SK-N-SH treated with all-trans-retinoic acid at 6 μM for 48 hours (cell line): ENCODE results near the gene HOXA6.

Experiments used
- ATAC-seq: fragments of 200-7000 bp; cut with Tn5 transposase; 3 replicates; pipeline ENCODE4 v1.9.1; 2020; ENCODE audit warnings: mild to moderate bottlenecking, moderate library complexity
- ARNTL ChIP-seq: fragments of 450-650 bp; formaldehyde crosslinking; IDR thresholded peaks from 2 replicates; pipeline ENCODE4 v1.5.0; 2020; ENCODE audit warnings: low read depth, mild to moderate bottlenecking, moderate library complexity, borderline replicate concordance
- BACH2 ChIP-seq: fragments of 250-450 bp; sonication (Bioruptor Pico); IDR thresholded peaks from 2 replicates; pipeline ENCODE4 v1.9.0; 2021; ENCODE audit warnings: mild to moderate bottlenecking, borderline replicate concordance
- CSDC2 ChIP-seq: fragments of 250-450 bp; sonication (Bioruptor Pico); IDR thresholded peaks from 2 replicates; pipeline ENCODE4 v1.5.0; 2020; ENCODE audit warnings: mild to moderate bottlenecking, moderate library complexity
- CSRNP3 ChIP-seq: fragments of 250-450 bp; sonication (Bioruptor Pico); IDR thresholded peaks from 2 replicates; pipeline ENCODE4 v1.5.1; 2021; ENCODE audit warnings: mild to moderate bottlenecking, moderate library complexity
- ESRRG ChIP-seq: fragments of 250-450 bp; sonication (Bioruptor Pico); IDR thresholded peaks from 2 replicates; pipeline ENCODE4 v1.6.1; 2021; ENCODE audit warnings: mild to moderate bottlenecking
- ISL1 ChIP-seq: fragments of 250-450 bp; sonication (Bioruptor Pico); IDR thresholded peaks from 2 replicates; pipeline ENCODE4 v2.1.2; 2022; ENCODE audit warnings: mild to moderate bottlenecking, moderate library complexity
- OSR1 ChIP-seq: fragments of 250-450 bp; sonication (Bioruptor Pico); IDR thresholded peaks from 2 replicates; pipeline ENCODE4 v1.8.0; 2022; ENCODE audit warnings: moderate library complexity, mild to moderate bottlenecking, inconsistent platforms
- PPARA ChIP-seq: fragments of 250-450 bp; sonication (Bioruptor Pico); IDR thresholded peaks from 2 replicates; pipeline ENCODE4 v1.5.0; 2020; ENCODE audit warnings: mild to moderate bottlenecking, borderline replicate concordance
- RARB ChIP-seq: fragments of 250-450 bp; sonication (Bioruptor Pico); IDR thresholded peaks from 2 replicates; pipeline ENCODE4 v1.8.0; 2021; ENCODE audit warnings: mild to moderate bottlenecking, moderate library complexity
- SNAI2 ChIP-seq: fragments of 250-450 bp; sonication (Bioruptor Pico); IDR thresholded peaks from 2 replicates; pipeline ENCODE4 v1.5.0; 2020; ENCODE audit warnings: mild to moderate bottlenecking, moderate library complexity
- TCF4 ChIP-seq: fragments of 250-450 bp; sonication (Bioruptor Pico); IDR thresholded peaks from 2 replicates; pipeline ENCODE4 v1.8.0; 2021; ENCODE audit warnings: mild to moderate bottlenecking, moderate library complexity, borderline replicate concordance
- TOX ChIP-seq: fragments of 250-450 bp; sonication (Bioruptor Pico); IDR thresholded peaks from 2 replicates; pipeline ENCODE4 v1.8.0; 2021; ENCODE audit warnings: mild to moderate bottlenecking, moderate library complexity, borderline replicate concordance
- ZC3H10 ChIP-seq: fragments of 250-450 bp; sonication (Bioruptor Pico); IDR thresholded peaks from 2 replicates; pipeline ENCODE4 v1.5.1; 2021; ENCODE audit warnings: mild to moderate bottlenecking, moderate library complexity
- ZFP3 ChIP-seq: fragments of 250-450 bp; sonication (Bioruptor Pico); IDR thresholded peaks from 2 replicates; pipeline ENCODE4 v1.5.0; 2020; ENCODE audit warnings: mild to moderate bottlenecking, moderate library complexity
- ZFP30 ChIP-seq: fragments of 450-650 bp; formaldehyde crosslinking; IDR thresholded peaks from 2 replicates; pipeline ENCODE4 v1.5.0; 2022; ENCODE audit warnings: mild to moderate bottlenecking, moderate library complexity
- ZNF565 ChIP-seq: fragments of 450-650 bp; formaldehyde crosslinking; conservative IDR thresholded peaks from 2 replicates; pipeline ENCODE4 v1.5.0; 2020; ENCODE audit warnings: low read depth, mild to moderate bottlenecking, moderate library complexity
- TF ChIP-seq, protein P1 (sequence below): fragments of 250-450 bp; sonication (Bioruptor Pico); IDR thresholded peaks from 2 replicates; pipeline ENCODE4 v1.5.1; 2020; ENCODE audit warnings: low read depth, mild to moderate bottlenecking, moderate library complexity
- TF ChIP-seq, protein P2 (sequence below): fragments of 250-450 bp; sonication (Bioruptor Pico); IDR thresholded peaks from 2 replicates; pipeline ENCODE4 v1.8.0; 2020; ENCODE audit warnings: mild to moderate bottlenecking, moderate library complexity, borderline replicate concordance

Gene HOXA6

DNA sequence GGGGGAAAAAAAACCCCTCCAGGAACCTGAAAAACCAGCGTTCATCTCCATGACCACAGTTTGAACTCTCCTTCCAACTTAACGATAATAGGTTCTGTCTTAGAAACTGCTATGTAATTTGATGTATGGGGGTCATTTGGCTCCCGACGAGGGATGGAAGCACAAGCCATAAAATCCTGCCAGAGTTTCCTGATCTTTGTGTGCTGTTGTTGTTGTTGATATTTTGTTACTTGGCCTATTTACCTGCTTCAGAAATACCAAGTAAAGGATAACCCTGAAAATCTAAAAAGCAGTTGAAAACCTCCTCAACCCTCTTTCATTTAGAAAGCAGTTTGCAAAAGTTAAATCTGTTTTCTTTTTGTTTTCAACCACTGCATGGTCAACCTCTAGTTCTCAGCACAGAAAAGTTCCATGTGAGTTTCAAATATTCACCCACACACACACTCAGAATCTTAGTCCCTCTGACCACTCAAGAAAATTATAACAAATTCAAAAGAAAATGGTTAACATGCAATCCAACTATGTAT is 35.8 kb downstream of the HOXA6 start:
- TF ChIP-seq CSRNP3 (no peak), ZFP30 (CRISPR knock-in tag) (no peak), ARNTL (CRISPR knock-in tag) (no peak), ISL1 (CRISPR knock-in tag) (no peak), ZNF565 (no peak), ESRRG (CRISPR knock-in tag) (no peak)
- TF ChIP-seq, protein P1, sequence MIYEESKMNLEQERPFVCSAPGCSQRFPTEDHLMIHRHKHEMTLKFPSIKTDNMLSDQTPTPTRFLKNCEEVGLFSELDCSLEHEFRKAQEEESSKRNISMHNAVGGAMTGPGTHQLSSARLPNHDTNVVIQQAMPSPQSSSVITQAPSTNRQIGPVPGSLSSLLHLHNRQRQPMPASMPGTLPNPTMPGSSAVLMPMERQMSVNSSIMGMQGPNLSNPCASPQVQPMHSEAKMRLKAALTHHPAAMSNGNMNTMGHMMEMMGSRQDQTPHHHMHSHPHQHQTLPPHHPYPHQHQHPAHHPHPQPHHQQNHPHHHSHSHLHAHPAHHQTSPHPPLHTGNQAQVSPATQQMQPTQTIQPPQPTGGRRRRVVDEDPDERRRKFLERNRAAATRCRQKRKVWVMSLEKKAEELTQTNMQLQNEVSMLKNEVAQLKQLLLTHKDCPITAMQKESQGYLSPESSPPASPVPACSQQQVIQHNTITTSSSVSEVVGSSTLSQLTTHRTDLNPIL (CRISPR knock-in tag) = no peak
- TF ChIP-seq, all 23 proteins: peak for 0
- no peak for ATAC-seq

DNA sequence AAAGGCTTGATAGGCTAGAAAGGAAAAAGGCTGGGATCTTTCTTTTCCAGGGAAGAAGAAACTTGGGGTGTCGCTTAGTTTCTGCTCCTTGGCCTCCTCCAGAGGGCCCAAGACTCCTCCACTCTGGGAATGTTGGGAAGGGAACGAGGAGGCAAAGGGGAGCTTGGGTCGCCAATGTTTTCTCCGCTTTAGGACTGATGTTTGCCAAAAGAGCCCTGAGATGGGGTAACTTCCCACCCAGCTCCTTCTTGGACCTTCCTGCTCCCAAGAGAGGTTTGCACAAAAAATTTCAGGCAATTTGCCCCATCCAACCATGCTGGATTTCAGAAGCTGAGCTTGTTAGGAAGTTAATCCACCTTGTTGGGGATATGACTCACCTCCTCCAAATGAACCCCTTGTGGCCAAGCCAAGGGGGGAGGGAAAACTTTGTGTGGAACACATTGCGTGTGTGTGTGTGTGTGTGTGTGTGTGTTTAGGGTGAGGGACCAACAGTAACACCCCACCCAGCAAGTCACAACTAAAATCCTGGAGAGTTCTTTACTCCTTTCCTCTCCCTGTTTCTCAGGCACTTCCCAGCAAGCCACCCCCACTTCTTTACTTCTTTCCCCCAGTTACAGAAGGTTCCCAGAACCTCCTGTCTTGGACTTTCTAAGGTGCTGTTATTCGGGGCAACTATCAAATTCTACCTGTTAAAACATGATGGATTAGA is 36.4 kb downstream of the HOXA6 start:
- no peak for ATAC-seq
- TF ChIP-seq PPARA (no peak), ZFP3 (CRISPR knock-in tag) (no peak), OSR1 (CRISPR knock-in tag) (no peak), BACH2 (no peak), ZFP30 (CRISPR knock-in tag) (no peak), ARNTL (CRISPR knock-in tag) (no peak), TOX (CRISPR knock-in tag) (no peak), TCF4 (no peak), ZNF565 (no peak)

- no peak for ATAC-seq
- TF ChIP-seq TCF4 = no peak
- TF ChIP-seq, protein P2, sequence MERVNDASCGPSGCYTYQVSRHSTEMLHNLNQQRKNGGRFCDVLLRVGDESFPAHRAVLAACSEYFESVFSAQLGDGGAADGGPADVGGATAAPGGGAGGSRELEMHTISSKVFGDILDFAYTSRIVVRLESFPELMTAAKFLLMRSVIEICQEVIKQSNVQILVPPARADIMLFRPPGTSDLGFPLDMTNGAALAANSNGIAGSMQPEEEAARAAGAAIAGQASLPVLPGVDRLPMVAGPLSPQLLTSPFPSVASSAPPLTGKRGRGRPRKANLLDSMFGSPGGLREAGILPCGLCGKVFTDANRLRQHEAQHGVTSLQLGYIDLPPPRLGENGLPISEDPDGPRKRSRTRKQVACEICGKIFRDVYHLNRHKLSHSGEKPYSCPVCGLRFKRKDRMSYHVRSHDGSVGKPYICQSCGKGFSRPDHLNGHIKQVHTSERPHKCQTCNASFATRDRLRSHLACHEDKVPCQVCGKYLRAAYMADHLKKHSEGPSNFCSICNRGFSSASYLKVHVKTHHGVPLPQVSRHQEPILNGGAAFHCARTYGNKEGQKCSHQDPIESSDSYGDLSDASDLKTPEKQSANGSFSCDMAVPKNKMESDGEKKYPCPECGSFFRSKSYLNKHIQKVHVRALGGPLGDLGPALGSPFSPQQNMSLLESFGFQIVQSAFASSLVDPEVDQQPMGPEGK (CRISPR knock-in tag) = no peak
- no peak for TF ChIP-seq CSDC2
- no peak for TF ChIP-seq SNAI2 (CRISPR knock-in tag)
- no peak for TF ChIP-seq ZFP3 (CRISPR knock-in tag)
- TF ChIP-seq ISL1 (CRISPR knock-in tag) = no peak
Measured at GRCh38 chr7:27110186-27111031, 37.2 kb downstream of the HOXA6 start.

DNA sequence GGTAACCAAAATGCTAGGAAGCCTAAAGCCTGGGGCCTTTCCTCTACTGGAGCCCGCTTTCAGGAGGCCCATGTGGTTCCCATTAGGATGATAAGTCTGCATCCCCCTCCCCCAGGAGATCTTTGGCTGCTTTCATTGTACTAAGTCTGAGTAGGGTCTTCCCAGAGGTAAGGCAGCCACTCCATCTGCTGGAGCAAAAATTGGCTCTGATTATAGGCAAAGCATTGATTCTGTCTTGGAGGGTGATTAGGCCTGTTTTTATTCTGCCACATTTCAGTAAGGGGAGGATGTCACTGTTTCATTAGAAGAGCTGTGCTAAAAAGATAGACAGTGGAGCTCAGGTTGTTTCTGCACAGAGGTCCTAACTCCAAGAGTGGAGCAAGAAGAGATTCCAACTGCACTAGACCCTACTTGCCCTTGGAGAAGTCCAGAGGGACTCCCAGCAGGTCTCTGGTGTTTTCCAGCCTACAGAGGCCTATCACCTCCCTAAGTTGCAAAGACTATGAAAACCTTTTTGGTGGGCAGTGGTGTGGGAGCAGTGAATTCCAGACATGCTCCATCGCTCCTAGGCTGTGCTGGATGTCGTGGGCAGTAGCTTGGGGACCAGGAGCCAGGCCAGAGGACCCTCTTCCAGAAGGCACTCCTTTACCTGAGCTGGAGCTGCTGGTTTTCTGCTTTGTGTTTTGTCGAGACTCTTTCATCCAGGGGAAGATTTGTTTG is 37.9 kb downstream of the HOXA6 start:
- ATAC-seq = no peak
- TF ChIP-seq, protein P1 (CRISPR knock-in tag) = no peak
- TF ChIP-seq, protein P2 (CRISPR knock-in tag) = no peak
- TF ChIP-seq SNAI2 (CRISPR knock-in tag) = no peak
- TF ChIP-seq OSR1 (CRISPR knock-in tag) = no peak
- no peak for TF ChIP-seq ZC3H10 (CRISPR knock-in tag)
- no peak for TF ChIP-seq PPARA
- no peak for TF ChIP-seq RARB (CRISPR knock-in tag)
- TF ChIP-seq, all 23 proteins: peak for 0
